HG02943 (cell line): Measurements from ENCODE around the gene ZMYND11.
"Not testable (repeated sequence)": the region's sequence is repeated elsewhere in the genome, so short reads cannot be mapped to it uniquely, and the experiment has no call there.

ENCODE experiments used
- ATAC-seq: cut with Tn5 transposase; IDR thresholded peaks from one replicate; pipeline ENCODE4 v1.9.1; 2021; ENCODE audit warnings: mild to moderate bottlenecking, low read depth, moderate library complexity; ENCODE audit not compliant: unreplicated experiment

The ZMYND11 gene

GRCh38 chr10:278707-279106 lies 143.5 kb downstream of the ZMYND11 start:
- ATAC-seq: no peak

GRCh38 chr10:279232-279631 lies 144.0 kb downstream of the ZMYND11 start:
- ATAC-seq: no peak

- no peak for ATAC-seq
Measured at GRCh38 chr10:279655-280054, 144.4 kb downstream of the ZMYND11 start.

GRCh38 chr10:282294-283139 lies 147.3 kb downstream of the ZMYND11 start:
- no peak for ATAC-seq

DNA sequence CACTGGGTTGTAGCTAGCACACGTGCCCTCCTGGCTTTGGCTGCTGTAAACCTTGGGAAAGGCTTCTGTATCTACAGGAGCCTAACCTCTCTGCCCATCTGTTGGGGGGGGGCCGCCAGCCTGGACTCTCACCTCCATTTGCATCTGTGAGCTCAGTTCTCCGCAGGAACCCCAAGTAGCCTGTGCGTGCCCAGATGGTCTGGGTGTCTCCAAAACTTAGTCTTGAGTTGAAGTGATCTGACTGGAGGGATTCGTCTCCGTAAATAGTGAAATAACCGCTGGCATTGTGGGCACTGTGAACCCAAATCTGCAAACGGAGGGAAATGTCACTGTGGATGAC lies 147.9 kb downstream of the ZMYND11 start:
- ATAC-seq: no peak

DNA sequence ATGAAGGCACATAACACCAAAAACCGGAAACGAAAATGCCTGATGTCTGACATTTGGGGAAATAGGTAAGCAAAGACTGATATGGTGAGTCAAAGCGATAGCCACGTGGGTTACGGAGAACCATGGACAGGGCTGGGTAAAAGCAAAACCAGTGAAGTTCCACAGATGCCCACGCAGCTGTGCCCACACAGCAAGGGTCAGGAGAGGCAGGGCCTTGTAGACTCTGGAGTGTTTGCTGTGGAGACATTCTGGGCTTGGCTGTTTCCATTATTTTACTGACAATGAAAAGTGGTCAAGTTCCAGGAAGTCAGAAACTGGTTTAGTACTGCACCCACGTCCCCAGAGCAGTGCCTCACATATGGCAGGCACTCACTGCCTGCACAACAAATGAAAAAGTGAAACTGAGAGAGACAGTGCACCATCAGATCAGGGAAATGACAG lies 148.7 kb downstream of the ZMYND11 start:
- ATAC-seq: peak; percentile 85

GRCh38 chr10:285216-285615 lies 150.0 kb downstream of the ZMYND11 start:
- no peak for ATAC-seq

DNA sequence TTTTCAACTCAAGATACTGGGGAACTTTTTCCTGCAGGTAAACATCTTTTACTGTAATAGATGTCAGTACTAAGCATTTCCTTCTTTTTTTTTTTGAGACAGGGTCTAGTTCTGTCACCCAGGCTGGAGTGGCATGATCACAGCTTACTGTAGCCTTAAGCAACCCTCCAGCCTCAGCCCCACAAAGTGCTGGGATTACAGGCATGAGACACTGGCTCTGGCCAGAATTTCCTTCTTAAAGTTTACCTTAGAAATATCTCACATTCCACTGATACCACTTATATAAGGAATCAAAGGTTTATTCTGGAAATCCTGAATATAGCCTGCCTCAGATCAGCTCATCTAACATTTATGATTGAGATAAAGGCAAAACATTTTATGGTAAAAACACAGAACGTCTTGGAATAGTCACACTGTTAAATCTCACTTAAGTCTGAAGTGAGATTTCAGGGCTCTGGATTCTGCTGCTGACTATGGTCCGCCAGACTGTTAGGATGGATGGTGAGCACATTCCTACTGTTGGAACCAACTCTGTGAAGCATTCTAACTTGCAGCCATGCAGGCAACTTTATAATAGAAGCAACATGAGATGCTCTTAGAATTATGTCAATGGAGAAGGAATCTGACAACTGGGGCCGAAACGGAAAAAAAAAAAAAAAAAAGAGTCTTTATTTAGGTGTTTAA lies 151.9 kb downstream of the ZMYND11 start:
- no peak for ATAC-seq

DNA sequence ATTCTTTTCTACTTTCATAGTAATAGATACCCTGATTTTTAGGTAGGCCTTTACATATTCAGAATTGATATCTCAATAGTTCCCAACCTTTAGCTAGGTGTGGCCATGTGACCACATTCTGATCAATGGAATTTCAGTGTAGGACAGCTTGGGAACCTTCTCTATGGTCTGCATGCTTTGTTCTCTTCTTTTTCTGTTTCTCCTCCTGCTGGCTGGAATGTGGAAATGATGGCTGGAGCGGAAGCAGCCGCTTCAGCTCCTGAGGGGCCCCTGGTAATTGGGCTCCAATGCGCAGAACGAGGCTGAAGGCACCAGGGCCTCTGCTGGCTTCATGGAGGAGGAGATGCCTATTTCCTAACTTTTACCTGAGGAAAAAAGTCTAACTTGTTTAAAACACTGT lies 152.6 kb downstream of the ZMYND11 start:
- ATAC-seq: no peak

GRCh38 chr10:288316-289200 lies 153.3 kb downstream of the ZMYND11 start:
- ATAC-seq: no peak

DNA sequence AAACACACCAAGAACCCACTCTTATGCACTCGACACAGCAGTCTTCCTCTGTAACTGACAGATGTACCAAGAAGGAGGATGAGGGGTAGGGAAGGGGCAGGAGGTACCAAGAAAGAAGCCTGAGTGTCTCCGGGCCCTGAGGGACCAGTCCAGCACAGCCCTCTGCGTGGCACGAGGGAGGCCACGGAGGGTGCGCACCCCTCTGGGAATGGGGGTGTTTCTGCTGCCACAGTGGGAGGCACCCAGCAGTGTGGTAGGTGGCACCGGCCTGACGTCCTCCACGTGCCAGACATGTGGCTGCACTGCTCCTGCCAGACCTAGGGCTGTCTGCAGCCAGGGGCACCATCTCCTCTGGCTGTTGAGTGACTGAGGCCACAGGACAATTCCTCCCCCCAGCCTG lies 154.3 kb downstream of the ZMYND11 start:
- no peak for ATAC-seq

GRCh38 chr10:290026-290725 lies 154.9 kb downstream of the ZMYND11 start:
- ATAC-seq: no peak

GRCh38 chr10:293636-294035 lies 158.4 kb downstream of the ZMYND11 start:
- no peak for ATAC-seq

DNA sequence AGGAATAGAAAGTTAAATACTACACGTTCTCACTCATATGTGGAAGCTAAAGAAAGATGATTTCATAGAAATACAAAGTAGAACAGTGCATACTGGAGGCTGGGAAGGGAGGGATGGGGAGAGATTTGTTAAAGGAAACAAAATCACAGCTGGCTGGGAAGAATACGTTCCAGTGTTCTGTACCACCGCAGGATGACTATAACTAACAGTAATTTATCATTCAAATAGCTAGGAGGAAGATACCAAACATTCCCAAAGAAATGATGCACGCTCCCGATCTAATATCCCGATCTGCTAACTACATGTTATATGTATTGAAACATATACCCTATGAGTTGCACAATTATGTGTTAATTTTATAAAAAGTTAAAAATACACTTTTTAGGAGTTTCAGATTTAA lies 162.3 kb downstream of the ZMYND11 start:
- no peak for ATAC-seq

DNA sequence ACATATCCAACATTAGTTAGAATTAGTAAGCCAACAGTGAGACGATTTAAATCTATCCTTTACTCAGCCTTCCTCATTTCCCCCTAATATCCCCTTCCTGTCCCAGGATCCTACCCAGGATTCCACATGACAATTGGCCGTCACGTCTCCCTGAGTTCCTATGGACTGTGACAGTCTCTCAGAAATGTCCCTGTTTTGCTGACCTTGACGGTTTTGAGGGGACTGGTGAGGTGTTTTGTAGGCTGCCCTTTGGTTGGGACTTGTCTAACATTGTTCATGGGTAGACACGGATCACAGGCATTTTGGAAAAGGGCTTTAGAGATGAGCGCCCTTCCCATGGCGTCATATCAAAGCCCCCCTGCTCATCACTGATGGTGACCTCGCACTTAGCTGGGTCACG lies 162.8 kb downstream of the ZMYND11 start:
- ATAC-seq: no peak

DNA sequence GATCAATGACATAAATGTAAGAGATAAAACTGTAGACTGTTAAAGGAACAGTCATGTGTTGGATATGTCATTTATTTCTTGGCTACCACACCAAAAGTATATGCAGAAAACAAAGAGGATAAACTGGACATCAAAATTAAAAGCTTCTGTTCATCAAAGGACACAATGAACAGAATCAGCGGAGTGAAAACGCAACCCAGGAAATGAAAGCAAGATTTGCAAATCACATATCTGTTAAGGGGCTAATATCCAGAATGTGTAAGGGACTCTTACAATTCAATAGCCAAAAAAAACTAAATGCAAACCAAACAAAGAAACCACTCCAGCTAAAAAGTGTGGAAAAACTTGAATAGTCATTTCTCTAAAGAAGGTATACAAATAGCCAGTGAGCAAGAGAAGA lies 164.3 kb downstream of the ZMYND11 start:
- no peak for ATAC-seq

GRCh38 chr10:299969-300368 lies 164.7 kb downstream of the ZMYND11 start:
- no peak for ATAC-seq

GRCh38 chr10:300580-300979 lies 165.3 kb downstream of the ZMYND11 start:
- not testable (repeated sequence) for ATAC-seq

DNA sequence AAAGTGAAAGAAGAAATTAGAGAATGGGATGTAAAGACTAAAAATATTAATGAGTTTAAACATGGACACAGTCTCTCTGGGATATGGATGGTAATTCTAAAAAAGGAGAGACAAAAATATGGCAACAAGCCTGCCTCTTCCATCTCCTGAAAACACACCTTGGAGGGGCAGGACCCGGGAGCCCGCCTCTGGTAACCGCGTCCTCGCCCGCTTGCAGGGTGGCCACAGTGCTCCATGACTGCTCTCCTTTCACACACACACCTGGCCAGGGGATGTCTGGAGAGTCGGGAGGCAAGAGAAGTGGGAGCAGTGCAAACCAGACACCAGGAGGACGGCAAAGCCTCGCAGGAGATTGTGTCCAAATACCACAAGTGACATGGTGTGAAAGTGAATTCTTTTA lies 166.3 kb downstream of the ZMYND11 start:
- ATAC-seq: no peak
